Measurements from ENCODE around the gene KIAA1549. TPM values are rescaled to one million over a fixed set of nuclear protein-coding genes. Genes with fewer than 3 reads are reported as not detected.

The KIAA1549 gene
- total RNA-seq, 1 experiment from 2014 or later, result 19.9 TPM

- peaks cover 6% of the 10 kb centered on the region; the same call in 1 of the 2 replicates for H3K4me1 ChIP-seq
- Mint-ChIP-seq H3K4me1 (ENCODE audit: low read depth, unreplicated experiment) (peaks cover 25% of the 10 kb centered on the region), H3K27ac (ENCODE audit: unreplicated experiment) (peak overlapping the region; percentile 46), H3K4me3 (ENCODE audit: unreplicated experiment) (no peak overlapping the region), H3K36me3 (ENCODE audit: insufficient read depth, unreplicated experiment) (no peaks in the 10 kb centered on the region), H3K9me3 (ENCODE audit: unreplicated experiment) (no peaks in the 10 kb centered on the region), H3K27me3 (ENCODE audit: insufficient read depth, unreplicated experiment) (no peaks in the 10 kb centered on the region)
- no peaks in the 10 kb centered on the region for H3K9me3 ChIP-seq
- ChIA-PET CTCF (no interaction called here), POLR2A (no interaction called here)
- no peaks in the 10 kb centered on the region for H3K36me3 ChIP-seq (ENCODE audit: control insufficient read depth, insufficient read depth, low read length)
- H3K27me3 ChIP-seq (replicated peaks; ENCODE audit: control insufficient read depth, insufficient read depth, low read length), result no peaks in the 10 kb centered on the region
- no TSS peak for BruUV-seq (replicated peaks)
- TF ChIP-seq CTCF (IDR thresholded peaks at IDR 0.05; ENCODE audit: insufficient read depth in 1 of 2, low read depth in 1 of 2, low read length in 1 of 2, severe bottlenecking in 1 of 2, unreplicated experiment in 1 of 2), result no peak
- H3K4me3 ChIP-seq (ENCODE audit: low read depth, low read length), result no peak overlapping the region
- intact Hi-C loops (cut with micrococcal nuclease; ENCODE audit: unreplicated experiment), result no loop called here
- no peak for DNase-seq
Observed at GRCh38 chr7:138932870-138933269, 48.3 kb downstream of the KIAA1549 start.

GRCh38 chr7:138932427-138932826 lies 48.8 kb downstream of the KIAA1549 start:
- peaks cover 6% of the 10 kb centered on the region; the same call in 1 of the 2 replicates for H3K4me1 ChIP-seq
- CTCF ChIA-PET, result no interaction called here
- no peaks in the 10 kb centered on the region for H3K9me3 Mint-ChIP-seq (ENCODE audit: unreplicated experiment)
- H3K4me1 Mint-ChIP-seq (ENCODE audit: low read depth, unreplicated experiment), result peaks cover 25% of the 10 kb centered on the region
- POLR2A ChIA-PET, result no interaction called here
- H3K36me3 ChIP-seq (ENCODE audit: control insufficient read depth, insufficient read depth, low read length), result no peaks in the 10 kb centered on the region
- H3K9me3 ChIP-seq, result no peaks in the 10 kb centered on the region
- H3K27me3 Mint-ChIP-seq (ENCODE audit: insufficient read depth, unreplicated experiment), result no peaks in the 10 kb centered on the region
- peak overlapping the region; percentile 46 for H3K27ac Mint-ChIP-seq (ENCODE audit: unreplicated experiment)
- intact Hi-C loops (cut with micrococcal nuclease; ENCODE audit: unreplicated experiment), result no loop called here
- no peaks in the 10 kb centered on the region for H3K36me3 Mint-ChIP-seq (ENCODE audit: insufficient read depth, unreplicated experiment)
- no TSS peak for BruUV-seq (replicated peaks)
- H3K27me3 ChIP-seq (replicated peaks; ENCODE audit: control insufficient read depth, insufficient read depth, low read length), result no peaks in the 10 kb centered on the region
- no peak overlapping the region for H3K4me3 ChIP-seq (ENCODE audit: low read depth, low read length)
- no peak for TF ChIP-seq CTCF (IDR thresholded peaks at IDR 0.05; ENCODE audit: insufficient read depth in 1 of 2, low read depth in 1 of 2, low read length in 1 of 2, severe bottlenecking in 1 of 2, unreplicated experiment in 1 of 2)
- no peak overlapping the region for H3K4me3 Mint-ChIP-seq (ENCODE audit: unreplicated experiment)
- DNase-seq, result no peak

DNA sequence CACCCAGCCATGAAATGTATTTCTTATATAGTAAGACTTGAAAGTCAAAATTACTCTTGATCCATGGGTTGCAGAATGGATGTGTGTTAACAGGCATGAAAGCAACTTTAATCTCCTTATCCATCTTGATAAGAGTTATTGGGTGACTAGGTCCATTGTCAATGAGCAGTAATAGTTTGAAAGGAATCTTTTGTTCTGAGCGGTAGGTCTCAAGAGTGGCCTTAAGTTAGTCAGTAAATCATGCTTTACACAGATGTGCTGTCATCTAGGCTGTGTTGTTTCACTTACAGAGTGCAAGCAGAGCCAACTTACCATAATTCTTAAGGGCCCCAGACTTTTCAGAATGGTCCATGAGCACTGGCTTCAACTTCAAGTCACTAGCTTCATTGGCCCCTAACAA lies 51.2 kb downstream of the KIAA1549 start:
- POLR2A ChIA-PET, result no interaction called here
- TF ChIP-seq CTCF (IDR thresholded peaks at IDR 0.05; ENCODE audit: insufficient read depth in 1 of 2, low read depth in 1 of 2, low read length in 1 of 2, severe bottlenecking in 1 of 2, unreplicated experiment in 1 of 2), result no peak
- Mint-ChIP-seq H3K36me3 (ENCODE audit: insufficient read depth, unreplicated experiment) (no peaks in the 10 kb centered on the region), H3K4me3 (ENCODE audit: unreplicated experiment) (no peak overlapping the region), H3K9me3 (ENCODE audit: unreplicated experiment) (no peaks in the 10 kb centered on the region), H3K27ac (ENCODE audit: unreplicated experiment) (no peak overlapping the region), H3K27me3 (ENCODE audit: insufficient read depth, unreplicated experiment) (no peaks in the 10 kb centered on the region), H3K4me1 (ENCODE audit: low read depth, unreplicated experiment) (peaks cover 29% of the 10 kb centered on the region)
- H3K27me3 ChIP-seq (replicated peaks; ENCODE audit: control insufficient read depth, insufficient read depth, low read length), result no peaks in the 10 kb centered on the region
- DNase-seq, result no peak
- H3K36me3 ChIP-seq (ENCODE audit: control insufficient read depth, insufficient read depth, low read length), result no peaks in the 10 kb centered on the region
- CTCF ChIA-PET, result no interaction called here
- BruUV-seq (replicated peaks), result no TSS peak
- intact Hi-C loops (cut with micrococcal nuclease; ENCODE audit: unreplicated experiment), result no loop called here
- H3K9me3 ChIP-seq, result no peaks in the 10 kb centered on the region
- no peak overlapping the region for H3K4me3 ChIP-seq (ENCODE audit: low read depth, low read length)
- peaks cover 6% of the 10 kb centered on the region; the same call in 1 of the 2 replicates for H3K4me1 ChIP-seq

Data from Caco-2 (cell line).